Epidermal melanocyte (primary cell): ENCODE measurements around the gene ARMC6.
"Not testable (repeated sequence)": the region's sequence is repeated elsewhere in the genome, so short reads cannot be mapped to it uniquely, and the experiment has no call there.

Source experiments
- DNase-seq: peaks from one replicate; pipeline ENCODE4 v3.0.0; 2011; ENCODE audit warnings: low spot score; ENCODE audit not compliant: insufficient read length

The ARMC6 gene

GRCh38 chr19:19074196-19074882 is 40.9 kb downstream of the ARMC6 start:
- DNase-seq, result no peak

GRCh38 chr19:19075126-19075525 is 41.7 kb downstream of the ARMC6 start:
- no peak for DNase-seq

- DNase-seq, result no peak
Observed at GRCh38 chr19:19076476-19076875, 43.1 kb downstream of the ARMC6 start.

- DNase-seq, result no peak
Observed at GRCh38 chr19:19077103-19077502, 43.7 kb downstream of the ARMC6 start.

GRCh38 chr19:19078801-19079200 is 45.4 kb downstream of the ARMC6 start:
- DNase-seq, result no peak

GRCh38 chr19:19079571-19079970 is 46.2 kb downstream of the ARMC6 start:
- DNase-seq, result no peak

- DNase-seq, result no peak
Observed at GRCh38 chr19:19081642-19082151, 48.3 kb downstream of the ARMC6 start.

GRCh38 chr19:19083413-19084178 is 50.2 kb downstream of the ARMC6 start:
- no peak for DNase-seq

GRCh38 chr19:19087676-19088075 is 54.3 kb downstream of the ARMC6 start:
- no peak for DNase-seq

GRCh38 chr19:19094513-19094912 is 61.1 kb downstream of the ARMC6 start:
- no peak for DNase-seq

GRCh38 chr19:19095691-19096090 is 62.3 kb downstream of the ARMC6 start:
- DNase-seq, result no peak

GRCh38 chr19:19096641-19097627 is 63.5 kb downstream of the ARMC6 start:
- no peak for DNase-seq

GRCh38 chr19:19098084-19098702 is 64.8 kb downstream of the ARMC6 start:
- DNase-seq, result peak; percentile 43

- no peak for DNase-seq
Observed at GRCh38 chr19:19098703-19099632, 65.6 kb downstream of the ARMC6 start.

- no peak for DNase-seq
Observed at GRCh38 chr19:19101540-19101939, 68.1 kb downstream of the ARMC6 start.

- not testable (repeated sequence) for DNase-seq
Observed at GRCh38 chr19:19102566-19102965, 69.2 kb downstream of the ARMC6 start.

- no peak for DNase-seq
Observed at GRCh38 chr19:19103167-19103566, 69.8 kb downstream of the ARMC6 start.

- peak; percentile 59 for DNase-seq
Observed at GRCh38 chr19:19105365-19106055, 72.1 kb downstream of the ARMC6 start.

GRCh38 chr19:19106056-19106551 is 72.7 kb downstream of the ARMC6 start:
- DNase-seq, result no peak
